Right ventricle myocardium inferior (tissue), 1 donor: Measurements from ENCODE around the gene DOCK8. TPM values are rescaled to one million over a fixed set of nuclear protein-coding genes. Genes with fewer than 3 reads are reported as not detected.

Experiments used
- ATAC-seq: fragments of 200-7000 bp; cut with Tn5 transposase; one replicate; pipeline ENCODE4 v1.9.1; 2020; ENCODE audit warnings: mild to moderate bottlenecking, moderate library complexity
- DNase-seq: peaks from one replicate; pipeline ENCODE4 v3.0.0; 2021; ENCODE audit errors: missing footprints
- intact Hi-C: fragments of 100-400 bp; cut with DNase I; formaldehyde crosslinking; loops from one replicate; pipeline ENCODE4 v1.11.0; 2022
- total RNA-seq: library from RNA; stranded (reverse); fragmentation: NEBNext Ultra II Directional; extraction: Animal tissue kit (Norgen Biotek cat#: 25700); gene quantifications from one replicate; pipeline ENCODE4 v1.2.1, GENCODE V29; 2021
- donor health status: DM: no; HTN: yes; CAD: no; lungs with severe emphysema.

The DOCK8 gene
- total RNA-seq, 1 donor from 2014 or later = 6.1 TPM

- DNase-seq = no peak
- intact Hi-C loops = no loop called here
- ATAC-seq = no peak
Observed at GRCh38 chr9:259405-260404, 45.0 kb downstream of the DOCK8 start.

- no peak for ATAC-seq
- intact Hi-C loops = no loop called here
- no peak for DNase-seq
Observed at GRCh38 chr9:264231-264630, 49.6 kb downstream of the DOCK8 start.

GRCh38 chr9:265209-265870 lies 50.7 kb downstream of the DOCK8 start:
- ATAC-seq = no peak
- intact Hi-C loops = no loop called here
- no peak for DNase-seq

GRCh38 chr9:266228-266627 lies 51.6 kb downstream of the DOCK8 start:
- intact Hi-C loops = no loop called here
- DNase-seq (no peak), ATAC-seq (no peak)

- intact Hi-C loops = no loop called here
- ATAC-seq = no peak
Observed at GRCh38 chr9:268616-269015, 54.0 kb downstream of the DOCK8 start.

GRCh38 chr9:269081-269711 lies 54.5 kb downstream of the DOCK8 start:
- intact Hi-C loops = no loop called here
- ATAC-seq = no peak
- peak; percentile 43 for DNase-seq

More at GRCh38 chr9:268616-269015, 54.0 kb downstream of the DOCK8 start:
- no peak for DNase-seq

- ATAC-seq = no peak
- intact Hi-C loops = no loop called here
- DNase-seq = no peak
Observed at GRCh38 chr9:270657-271237, 56.1 kb downstream of the DOCK8 start.

- intact Hi-C loops = no loop called here
- ATAC-seq (peak; percentile 39), DNase-seq (no peak)
Observed at GRCh38 chr9:272251-273213, 57.9 kb downstream of the DOCK8 start.

GRCh38 chr9:274406-274805 lies 59.7 kb downstream of the DOCK8 start:
- intact Hi-C loops = no loop called here
- no peak for ATAC-seq
- DNase-seq = no peak

- ATAC-seq (no peak), DNase-seq (no peak)
- intact Hi-C loops = no loop called here
Observed at GRCh38 chr9:277601-278295, 63.1 kb downstream of the DOCK8 start.

GRCh38 chr9:278651-279050 lies 64.0 kb downstream of the DOCK8 start:
- ATAC-seq (peak; percentile 75), DNase-seq (no peak)
- intact Hi-C loops = no loop called here

GRCh38 chr9:279674-280073 lies 65.0 kb downstream of the DOCK8 start:
- DNase-seq (no peak), ATAC-seq (no peak)
- intact Hi-C loops = no loop called here

- no peak for ATAC-seq
- intact Hi-C loops = no loop called here
- DNase-seq = no peak
Observed at GRCh38 chr9:281741-282645, 67.3 kb downstream of the DOCK8 start.

GRCh38 chr9:286071-286740 lies 71.5 kb downstream of the DOCK8 start:
- no peak for ATAC-seq

GRCh38 chr9:289121-289520 lies 74.5 kb downstream of the DOCK8 start:
- ATAC-seq (no peak), DNase-seq (no peak)
- intact Hi-C loops = no loop called here

More at GRCh38 chr9:286071-286740, 71.5 kb downstream of the DOCK8 start:
- DNase-seq = no peak
- intact Hi-C loops = no loop called here

GRCh38 chr9:292915-293314 lies 78.2 kb downstream of the DOCK8 start:
- ATAC-seq (no peak), DNase-seq (no peak)
- intact Hi-C loops = no loop called here
